ENCODE results near the gene KRTAP21-2. TPM values are rescaled to one million over a fixed set of nuclear protein-coding genes. Genes with fewer than 3 reads are reported as not detected.

The KRTAP21-2 gene
- total RNA-seq, result not detected in 2 replicates

GRCh38 chr21:30747159-30747558, at the start of gene KRTAP21-2:
TSS of gene KRTAP21-2 (minus strand) at chr21:30747259. CDS start at chr21:30747202, 57 bp downstream.

DNA sequence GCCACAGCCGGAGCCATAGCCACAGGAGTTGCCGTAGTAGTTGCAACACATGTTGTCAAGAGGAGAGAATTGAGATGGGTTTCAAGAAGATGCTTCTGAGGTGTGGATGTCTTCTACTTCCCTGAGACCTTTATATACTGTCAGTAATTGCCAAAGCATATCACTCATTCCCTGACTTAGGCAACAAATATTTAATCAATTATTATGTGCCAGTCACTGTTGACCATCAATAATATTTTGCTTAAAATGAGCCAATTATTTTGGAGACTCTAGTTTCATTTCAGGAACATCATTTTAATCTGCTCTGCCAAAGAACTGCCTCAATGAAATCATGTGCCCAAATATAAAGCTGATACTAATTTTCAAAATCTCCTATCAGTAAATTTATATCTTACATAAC, 8.3 kb upstream of the KRTAP21-2 start, which contains the start of gene KRTAP21-1:
Gene KRTAP21-1, minus strand, starts transcription at position 101 of the 400 bp plus-strand sequence. Its CDS starts 50 bp downstream, at position 51.

GRCh38 chr21:30718239-30718909, 28.7 kb downstream of the KRTAP21-2 start, which contains the start of gene KRTAP21-3:
TSS of gene KRTAP21-3 (minus strand) at chr21:30718777. CDS start at chr21:30718759, 18 bp downstream.

Other genes with a start within 250 kb of the KRTAP21-2 start
- not detected in 2 replicates for gene KRTAP19-5, start 245.1 kb downstream of the KRTAP21-2 start, total RNA-seq
- not detected in 2 replicates for gene KRTAP19-6, start 205.4 kb downstream of the KRTAP21-2 start, total RNA-seq
- not detected in 2 replicates for gene KRTAP19-7, start 185.9 kb downstream of the KRTAP21-2 start, total RNA-seq
- gene KRTAP22-2, start 156.9 kb downstream of the KRTAP21-2 start, total RNA-seq, result not detected in 2 replicates
- not detected in 2 replicates for gene KRTAP6-3, start 154.8 kb downstream of the KRTAP21-2 start, total RNA-seq
- gene KRTAP6-2, start 148.4 kb downstream of the KRTAP21-2 start, total RNA-seq, result not detected in 2 replicates
- not detected in 2 replicates for gene KRTAP22-1, start 146.2 kb downstream of the KRTAP21-2 start, total RNA-seq
- gene KRTAP6-1, start 133.3 kb downstream of the KRTAP21-2 start, total RNA-seq, result not detected in 2 replicates
- not detected in 2 replicates for gene KRTAP20-1, start 130.8 kb downstream of the KRTAP21-2 start, total RNA-seq
- gene KRTAP20-4, start 126.6 kb downstream of the KRTAP21-2 start, total RNA-seq, result not detected in 2 replicates
- not detected in 2 replicates for gene KRTAP20-2, start 112.1 kb downstream of the KRTAP21-2 start, total RNA-seq
- gene KRTAP20-3, start 104.4 kb downstream of the KRTAP21-2 start, total RNA-seq, result not detected in 2 replicates
- not detected in 2 replicates for gene KRTAP21-3, start 28.5 kb downstream of the KRTAP21-2 start, total RNA-seq
- not detected in 2 replicates for gene KRTAP21-1, start 8.2 kb upstream of the KRTAP21-2 start, total RNA-seq
- not detected in 2 replicates for gene KRTAP8-1, start 66.0 kb upstream of the KRTAP21-2 start, total RNA-seq
- not detected in 2 replicates for gene KRTAP7-1, start 82.5 kb upstream of the KRTAP21-2 start, total RNA-seq
- not detected in 2 replicates for gene KRTAP11-1, start 134.3 kb upstream of the KRTAP21-2 start, total RNA-seq